8988T (cell line): Measurements from ENCODE around the gene TMEM181.
"Not testable (repeated sequence)": the region's sequence is repeated elsewhere in the genome, so short reads cannot be mapped to it uniquely, and the experiment has no call there.

Source experiments
- DNase-seq: peaks from one replicate; pipeline ENCODE4 v3.0.0; 2011

Gene TMEM181

GRCh38 chr6:158644231-158645063 is 84.6 kb downstream of the TMEM181 start, which contains the start of gene DYNLT1:
Gene DYNLT1 (minus strand): TSS chr6:158644743. CDS start chr6:158644708, 35 bp downstream.
- DNase-seq: peak; percentile 92

GRCh38 chr6:158645064-158646022 is 85.5 kb downstream of the TMEM181 start:
- DNase-seq: no peak

- no peak for DNase-seq
These were observed 86.4 kb downstream of the TMEM181 start for GRCh38 chr6:158646023-158646910.

GRCh38 chr6:158647501-158647900 is 87.6 kb downstream of the TMEM181 start:
- no peak for DNase-seq

- DNase-seq: no peak
These were observed 88.8 kb downstream of the TMEM181 start for GRCh38 chr6:158648682-158649131.

- DNase-seq: no peak
These were observed 89.6 kb downstream of the TMEM181 start, which contains the start of gene SYTL3 for GRCh38 chr6:158649289-158650143. Gene SYTL3 (plus strand): TSS chr6:158650054. CDS start chr6:158663269, 13,215 bp downstream.

- DNase-seq: not testable (repeated sequence)
These were observed 92.3 kb downstream of the TMEM181 start for GRCh38 chr6:158651981-158652737.

GRCh38 chr6:158653577-158654354 is 93.9 kb downstream of the TMEM181 start:
- no peak for DNase-seq

- no peak for DNase-seq
These were observed 94.6 kb downstream of the TMEM181 start for GRCh38 chr6:158654498-158654897.

- no peak for DNase-seq
These were observed 95.1 kb downstream of the TMEM181 start for GRCh38 chr6:158654960-158655489.

GRCh38 chr6:158655569-158656450 is 95.9 kb downstream of the TMEM181 start:
- no peak for DNase-seq

GRCh38 chr6:158656986-158657385 is 97.1 kb downstream of the TMEM181 start:
- DNase-seq: not testable (repeated sequence)

GRCh38 chr6:158660333-158660754 is 100.5 kb downstream of the TMEM181 start:
- peak; percentile 43 for DNase-seq

GRCh38 chr6:158661156-158661685 is 101.3 kb downstream of the TMEM181 start:
- DNase-seq: no peak

GRCh38 chr6:158662607-158662953 is 102.7 kb downstream of the TMEM181 start:
- no peak for DNase-seq

GRCh38 chr6:158662954-158663624 is 103.2 kb downstream of the TMEM181 start:
- DNase-seq: no peak

- no peak for DNase-seq
These were observed 103.8 kb downstream of the TMEM181 start for GRCh38 chr6:158663625-158664165.
